Cardiac septum (tissue), 1 donor: ENCODE results near the gene SLC24A3. TPM values are rescaled to one million over a fixed set of nuclear protein-coding genes. Genes with fewer than 3 reads are reported as not detected.
"Not testable (repeated sequence)": the region's sequence is repeated elsewhere in the genome, so short reads cannot be mapped to it uniquely, and the experiment has no call there.

Source experiments
- DNase-seq: peaks from one replicate; pipeline ENCODE4 v3.0.0-alpha.2; 2020; ENCODE audit warnings: low spot score
- intact Hi-C: fragments of 100-400 bp; cut with DNase I; formaldehyde crosslinking; loops from one replicate; pipeline ENCODE4 v1.14.0; 2022
- total RNA-seq: library from RNA; stranded (reverse); fragmentation: NEBNext Ultra II Directional; extraction: Animal tissue kit (Norgen Biotek cat#: 25700); gene quantifications from one replicate; pipeline ENCODE4 v1.2.1, GENCODE V29; 2021
- donor health status: DM: no; HTN: no; CAD: no.

SLC24A3 gene
- total RNA-seq, 1 donor from 2014 or later, result 0.86 TPM

DNA sequence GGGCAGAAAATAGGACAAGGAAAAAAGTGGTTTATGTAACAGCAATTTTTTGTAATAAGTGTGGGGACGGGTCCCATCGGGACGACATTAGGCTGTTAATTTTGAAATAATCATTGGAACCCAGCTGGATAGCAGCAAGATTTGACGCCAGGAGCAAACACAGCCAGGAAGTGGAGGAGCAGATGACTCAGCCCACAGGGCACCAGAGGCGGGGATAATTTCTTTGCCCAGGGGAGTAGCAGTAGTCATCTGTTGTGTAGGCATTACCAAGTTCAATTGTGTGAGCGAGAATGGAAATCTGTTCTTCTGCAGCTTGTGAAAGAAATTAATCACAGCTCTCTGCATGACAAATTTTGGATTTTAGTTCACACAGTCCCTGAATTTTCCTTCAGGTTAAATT, 523.0 kb downstream of the SLC24A3 start:
- intact Hi-C loops, result loop anchor here (2.0 kb wide), 1 partner anchor 21 kb away; no protein-coding TSS in a partner anchor
- DNase-seq, result peak; percentile 83

DNA sequence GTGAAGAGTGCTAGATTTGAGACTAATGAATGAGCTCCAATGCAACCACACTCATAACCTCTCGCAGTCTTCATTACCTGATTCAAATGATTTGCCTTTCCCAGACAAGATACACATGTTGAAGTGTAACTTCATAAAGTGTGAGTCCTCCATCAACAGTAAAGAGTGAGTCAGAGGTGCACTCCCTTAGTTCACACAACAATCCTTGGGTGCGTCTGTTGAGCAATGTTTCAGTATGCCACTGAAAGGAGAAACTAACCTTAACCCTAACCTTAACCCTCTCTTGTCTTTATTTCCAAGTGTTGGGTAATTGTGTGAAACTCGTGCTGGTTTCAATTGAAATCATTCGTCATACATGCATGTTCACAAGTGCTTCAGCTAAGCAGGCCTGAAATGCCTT, 524.6 kb downstream of the SLC24A3 start:
- DNase-seq, result no peak
- intact Hi-C loops, result no loop called here

DNA sequence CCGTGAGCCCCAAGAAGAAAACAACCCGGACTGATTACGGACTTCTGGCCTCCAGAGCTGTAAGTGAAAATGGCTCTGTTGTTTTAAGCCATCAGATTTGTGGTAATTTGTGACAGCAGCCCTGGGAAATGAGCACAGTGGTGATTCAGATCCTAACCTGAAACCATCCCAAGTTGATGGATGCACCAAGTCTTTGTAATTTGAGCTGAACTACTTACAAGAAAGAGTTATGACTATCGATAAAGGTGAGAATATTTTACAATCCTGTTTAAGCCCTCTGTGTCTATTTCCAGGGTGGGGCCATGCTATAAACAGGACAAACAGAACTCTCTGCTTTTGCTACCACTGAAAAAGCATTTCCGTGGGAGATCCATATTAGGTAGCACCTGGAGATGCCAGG, 526.5 kb downstream of the SLC24A3 start:
- intact Hi-C loops, result no loop called here
- DNase-seq, result no peak

DNA sequence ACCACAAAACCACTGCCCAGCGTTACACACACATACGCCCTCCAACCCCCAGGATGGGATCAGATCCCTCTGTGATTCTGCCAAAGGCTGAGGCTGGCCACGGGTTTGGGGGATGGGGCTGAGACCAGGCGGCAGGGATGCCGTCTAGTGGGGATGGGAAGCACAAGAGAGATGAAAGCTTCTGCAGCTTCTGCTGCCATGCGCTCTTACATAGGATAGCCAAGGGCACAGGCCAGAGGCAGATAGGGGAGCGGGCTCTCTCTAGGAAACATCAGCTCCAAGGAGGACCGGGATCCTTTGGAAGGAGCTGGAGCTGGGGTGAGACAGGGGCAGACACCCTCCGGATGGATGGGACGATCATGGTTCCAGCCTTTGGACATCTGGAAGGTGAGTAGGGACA, 526.9 kb downstream of the SLC24A3 start:
- intact Hi-C loops, result no loop called here
- no peak for DNase-seq

DNA sequence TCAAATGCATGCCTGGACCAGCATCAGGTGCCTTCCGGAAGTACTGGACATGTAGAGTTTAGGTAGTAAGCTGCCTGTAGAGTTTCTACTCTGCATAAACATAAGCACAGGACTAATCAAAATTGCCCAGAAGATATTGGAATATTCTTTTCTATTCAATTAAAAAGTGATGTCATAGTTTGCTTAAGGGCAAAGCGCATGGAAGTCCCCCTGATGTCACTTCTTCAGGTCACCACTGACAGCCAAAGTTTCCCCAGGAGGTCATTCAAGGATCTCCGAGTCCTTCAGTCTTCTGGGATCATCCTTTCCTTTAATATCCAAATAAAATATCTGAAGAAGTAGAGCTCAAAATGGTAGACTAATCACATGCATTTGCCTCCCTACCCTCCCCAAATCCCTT, 528.1 kb downstream of the SLC24A3 start:
- intact Hi-C loops, result no loop called here
- no peak for DNase-seq

DNA sequence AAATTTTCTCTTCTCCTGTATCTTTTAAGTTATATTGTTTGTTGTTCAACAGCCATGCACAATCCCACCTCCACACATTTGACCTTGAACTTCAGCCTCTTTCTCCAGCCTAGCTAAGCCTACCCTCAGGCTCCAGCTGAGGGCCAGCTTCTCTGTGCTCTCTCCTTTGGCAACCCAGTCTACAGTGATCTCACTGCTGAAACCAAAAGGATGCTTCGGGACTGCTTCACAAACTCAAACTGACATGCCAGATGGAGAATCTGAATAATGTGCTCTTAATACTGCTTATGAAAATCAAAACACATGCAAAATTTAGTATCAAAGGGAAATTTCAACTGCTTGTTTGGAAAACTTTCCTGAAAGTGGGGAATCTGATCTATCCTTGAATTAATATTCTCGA, 529.5 kb downstream of the SLC24A3 start:
- intact Hi-C loops, result no loop called here
- DNase-seq, result no peak

DNA sequence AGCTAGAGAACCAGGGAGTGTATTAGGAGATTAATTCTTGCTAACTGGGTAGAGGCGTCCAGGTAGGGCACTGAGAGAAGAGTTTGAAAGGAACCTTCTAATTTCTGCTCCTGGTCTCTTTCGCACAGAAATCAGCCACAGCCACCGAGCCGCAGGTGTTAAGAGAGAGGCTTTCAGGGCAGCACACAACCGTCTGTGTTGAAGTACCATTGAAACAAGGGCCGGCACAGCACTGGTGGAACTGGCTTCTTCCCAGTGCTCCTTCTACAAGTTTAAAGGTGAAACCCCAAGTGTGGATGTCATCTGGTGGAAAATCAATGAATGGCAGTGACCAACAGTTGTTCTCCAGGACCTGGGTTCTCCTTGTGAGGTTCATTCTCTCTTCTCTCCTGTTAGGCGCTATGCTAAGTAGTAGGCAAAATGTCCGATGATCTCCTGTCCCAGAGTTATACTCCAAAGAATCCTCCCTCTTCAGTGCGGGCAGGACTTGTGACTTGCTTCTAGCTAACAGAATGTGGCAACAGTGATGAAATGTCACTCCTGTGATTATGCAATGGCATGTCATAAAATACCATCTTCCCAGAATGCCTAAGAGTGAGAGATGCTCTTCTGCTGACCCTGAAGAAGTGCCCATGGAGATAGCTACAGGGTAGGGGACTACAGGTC, 530.7 kb downstream of the SLC24A3 start:
- no peak for DNase-seq
- intact Hi-C loops, result no loop called here

DNA sequence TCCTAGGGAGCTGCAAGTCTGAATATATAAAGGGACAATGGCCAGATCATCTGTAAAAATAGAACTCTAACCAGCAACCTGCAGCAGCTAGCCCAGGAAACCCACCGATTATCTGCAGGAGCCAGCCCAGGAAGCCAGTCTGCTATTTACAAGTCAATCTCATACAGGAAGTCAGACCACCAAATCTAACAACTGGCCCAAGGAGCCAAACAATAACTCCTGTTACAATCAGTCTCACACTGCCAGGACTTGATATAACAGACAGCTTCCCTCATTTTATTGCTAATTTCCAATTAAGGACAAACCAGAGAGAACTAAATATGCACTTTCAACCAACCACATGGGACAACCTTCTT, 531.2 kb downstream of the SLC24A3 start:
- intact Hi-C loops, result no loop called here
- DNase-seq, result no peak

DNA sequence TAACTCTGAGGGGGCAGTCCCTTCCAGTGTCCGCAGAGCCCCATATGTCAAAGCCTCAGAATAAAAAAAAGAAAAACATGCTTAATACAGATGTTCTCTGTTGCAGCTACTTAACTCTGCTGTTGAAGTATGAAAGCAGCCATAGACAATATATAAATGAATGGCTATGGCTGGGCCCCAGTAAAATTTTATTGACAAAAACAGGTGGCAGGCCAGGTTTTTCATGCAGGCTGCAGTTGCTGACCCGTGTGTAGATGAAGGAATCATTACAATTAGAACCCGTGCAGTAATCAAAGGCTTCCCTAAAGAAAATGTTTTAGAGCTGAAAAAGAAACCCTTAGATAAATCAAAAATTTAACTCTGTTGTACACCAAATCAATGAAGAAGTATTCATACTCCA, 532.7 kb downstream of the SLC24A3 start:
- intact Hi-C loops, result no loop called here
- DNase-seq, result no peak

DNA sequence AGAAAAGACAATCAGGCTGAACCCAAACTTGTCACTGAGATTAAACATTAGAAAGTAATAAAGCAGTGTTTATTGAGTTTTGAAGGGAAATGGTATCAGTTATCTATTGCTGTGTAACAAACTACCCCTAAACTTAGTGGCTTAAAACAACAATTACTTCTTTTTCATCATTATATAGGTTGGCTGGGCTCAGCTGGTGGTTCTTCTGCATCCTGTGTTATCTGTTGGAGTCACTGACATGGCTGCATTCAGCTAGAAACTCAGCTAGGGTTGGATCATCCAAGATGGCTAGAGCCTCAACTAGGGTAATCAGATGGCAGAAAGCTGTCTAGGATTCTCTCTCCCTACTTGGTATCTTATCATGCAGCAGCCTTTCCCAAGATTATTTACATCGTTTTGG, 533.1 kb downstream of the SLC24A3 start:
- intact Hi-C loops, result no loop called here
- no peak for DNase-seq

DNA sequence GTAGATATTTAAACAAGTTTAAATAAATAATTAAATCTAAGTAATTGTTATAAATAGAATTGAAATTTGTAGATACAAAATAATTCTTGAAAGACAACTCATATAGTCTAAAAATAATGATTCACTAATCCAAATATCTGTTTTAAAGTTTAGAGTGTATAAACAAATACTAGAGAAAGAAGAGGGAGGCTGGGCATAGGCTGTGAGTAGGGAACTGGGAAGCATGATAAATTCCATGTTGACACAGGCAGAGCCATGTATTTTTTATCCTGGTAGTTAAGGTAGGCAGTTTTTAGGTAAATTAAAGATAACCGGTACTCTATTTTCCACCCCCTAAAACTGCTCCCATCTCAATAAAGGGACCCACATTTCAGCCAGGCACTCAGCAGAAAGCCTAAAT, 534.0 kb downstream of the SLC24A3 start:
- intact Hi-C loops, result no loop called here
- DNase-seq, result no peak

DNA sequence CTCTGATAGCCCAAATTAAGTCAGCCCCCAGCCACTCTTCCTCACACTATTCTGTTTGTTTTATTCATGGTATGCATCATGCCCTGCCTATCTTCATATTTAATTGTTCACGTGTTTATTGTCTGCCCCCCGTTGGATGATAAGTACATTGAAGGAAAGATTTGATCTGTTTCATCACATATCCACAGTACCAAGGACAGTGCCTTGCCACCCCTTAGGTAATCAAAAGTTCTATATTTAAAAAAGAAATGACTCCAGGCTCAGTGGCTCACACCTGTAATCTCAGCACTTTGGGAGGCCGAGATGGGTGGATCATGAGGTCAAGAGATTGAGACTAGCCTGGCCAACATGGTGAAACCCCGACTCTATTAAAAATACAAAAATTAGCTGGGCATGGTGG, 535.5 kb downstream of the SLC24A3 start:
- no peak for DNase-seq
- intact Hi-C loops, result no loop called here

DNA sequence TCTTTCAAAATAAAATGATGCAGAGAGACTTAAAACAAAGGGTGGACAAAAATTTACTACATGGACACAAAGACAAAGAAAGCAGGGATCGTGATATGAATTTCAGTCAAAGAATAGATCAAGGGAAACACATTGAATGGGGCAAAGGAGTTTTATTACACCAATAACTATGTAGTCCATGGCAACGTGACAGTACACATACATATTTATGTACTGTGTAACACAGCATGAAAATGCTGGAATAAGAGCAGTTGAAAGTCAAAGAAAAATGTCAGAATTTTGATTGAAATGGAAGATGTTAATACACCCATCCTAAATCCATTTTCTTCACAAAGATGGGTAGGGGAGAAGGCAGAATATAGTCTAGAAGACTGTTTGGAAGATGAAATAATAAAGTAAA, 536.2 kb downstream of the SLC24A3 start:
- no peak for DNase-seq
- intact Hi-C loops, result no loop called here

DNA sequence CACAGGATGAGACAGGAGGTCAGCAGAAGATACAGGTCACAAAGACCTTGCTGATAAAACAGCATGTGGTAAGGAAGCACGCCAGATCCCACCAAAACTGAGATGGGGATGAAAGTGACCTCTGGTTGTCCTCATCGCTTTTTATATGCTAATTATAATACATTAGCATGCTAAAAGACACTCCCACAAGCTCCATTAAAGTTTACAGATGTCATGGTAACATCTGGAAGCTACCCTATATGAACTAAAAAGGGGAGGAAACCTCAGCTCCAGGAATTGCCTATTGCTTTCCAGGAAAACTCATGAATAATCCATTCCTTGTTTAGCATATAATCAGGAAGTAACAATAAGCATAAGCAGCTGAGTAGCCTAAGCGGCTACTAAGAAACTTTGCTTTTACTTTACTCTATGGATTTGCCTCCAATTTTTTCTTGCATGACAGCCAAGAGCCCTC, 537.2 kb downstream of the SLC24A3 start:
- intact Hi-C loops, result no loop called here
- DNase-seq, result no peak

DNA sequence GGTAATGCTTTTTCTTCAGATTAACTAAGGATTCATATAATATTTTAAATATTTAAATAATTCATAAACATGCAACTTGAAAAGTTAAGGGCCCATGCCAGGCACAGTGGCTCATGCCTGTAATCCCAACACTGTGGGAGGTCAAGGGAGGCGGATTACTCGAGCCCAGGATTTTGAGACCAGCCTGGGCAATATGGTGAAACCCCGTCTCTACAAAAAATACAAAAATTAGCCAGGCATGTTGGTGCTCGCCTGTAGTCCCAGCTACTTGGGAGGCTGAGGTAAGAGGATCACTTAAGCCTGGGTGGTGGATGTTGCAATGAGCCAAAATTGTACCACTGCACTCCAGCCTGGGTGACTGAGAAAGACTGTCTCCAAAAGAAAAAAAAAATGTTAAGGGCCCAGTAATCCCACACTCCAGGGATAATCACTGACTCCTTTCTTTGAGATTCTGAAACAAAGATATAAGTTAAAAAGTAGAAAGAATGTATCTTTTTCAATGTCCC, 537.7 kb downstream of the SLC24A3 start:
- intact Hi-C loops, result no loop called here
- DNase-seq, result no peak

DNA sequence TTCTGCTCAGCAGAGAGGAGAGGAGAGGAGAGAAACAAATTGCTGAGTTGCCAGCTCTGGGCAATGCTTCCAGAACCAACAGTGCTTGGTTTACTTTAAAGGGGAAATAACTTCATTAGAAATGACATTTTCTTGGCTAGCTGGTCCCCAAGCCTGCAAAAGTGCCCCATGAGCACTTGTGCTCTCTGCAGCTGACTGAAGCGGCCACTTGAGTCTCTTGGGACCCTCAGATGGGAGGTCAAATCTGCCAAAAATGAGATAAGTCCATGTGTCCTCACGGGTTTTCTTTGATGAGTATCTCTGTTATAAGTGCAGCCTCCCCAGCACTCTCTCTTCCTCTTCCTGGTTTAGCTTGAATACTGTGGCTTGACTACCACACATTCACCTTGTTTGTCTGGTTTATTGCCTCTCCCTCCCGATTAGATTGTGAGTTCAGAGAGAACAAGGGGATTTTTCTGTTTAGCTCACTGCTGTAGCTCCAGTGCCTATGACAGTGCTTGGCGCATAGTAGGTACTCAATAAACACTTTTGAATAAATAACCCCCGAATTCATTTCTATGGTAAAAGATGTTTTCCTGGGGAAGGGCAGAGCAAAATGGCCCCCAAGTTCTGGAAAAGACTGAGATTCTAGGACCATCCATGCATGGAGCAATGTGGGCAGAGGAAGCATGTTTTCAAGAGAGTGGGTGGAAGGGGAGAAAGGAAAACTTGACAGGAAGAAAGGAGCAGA, 538.6 kb downstream of the SLC24A3 start:
- DNase-seq, result no peak
- intact Hi-C loops, result no loop called here

DNA sequence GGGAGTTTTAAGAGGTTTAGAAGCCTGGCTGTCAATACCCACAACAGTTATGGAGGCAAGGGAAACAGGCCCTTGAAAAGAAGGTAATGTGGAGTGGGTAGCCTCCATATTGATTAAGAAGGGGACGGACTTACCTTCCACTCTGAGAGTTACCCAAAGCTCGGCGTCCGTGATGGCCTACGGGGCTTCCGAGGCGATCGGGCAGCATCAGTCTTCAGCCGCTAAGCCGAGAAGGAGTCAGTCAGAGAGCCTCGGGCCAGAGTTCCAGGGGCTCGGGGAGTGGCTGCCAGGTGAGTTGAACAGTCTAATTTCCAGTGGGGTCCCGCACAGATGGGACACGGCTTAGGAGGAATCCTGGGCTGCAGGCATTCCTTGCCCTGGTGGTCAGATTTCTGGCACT, 541.8 kb downstream of the SLC24A3 start:
- intact Hi-C loops, DNase-seq: not testable (repeated sequence)

DNA sequence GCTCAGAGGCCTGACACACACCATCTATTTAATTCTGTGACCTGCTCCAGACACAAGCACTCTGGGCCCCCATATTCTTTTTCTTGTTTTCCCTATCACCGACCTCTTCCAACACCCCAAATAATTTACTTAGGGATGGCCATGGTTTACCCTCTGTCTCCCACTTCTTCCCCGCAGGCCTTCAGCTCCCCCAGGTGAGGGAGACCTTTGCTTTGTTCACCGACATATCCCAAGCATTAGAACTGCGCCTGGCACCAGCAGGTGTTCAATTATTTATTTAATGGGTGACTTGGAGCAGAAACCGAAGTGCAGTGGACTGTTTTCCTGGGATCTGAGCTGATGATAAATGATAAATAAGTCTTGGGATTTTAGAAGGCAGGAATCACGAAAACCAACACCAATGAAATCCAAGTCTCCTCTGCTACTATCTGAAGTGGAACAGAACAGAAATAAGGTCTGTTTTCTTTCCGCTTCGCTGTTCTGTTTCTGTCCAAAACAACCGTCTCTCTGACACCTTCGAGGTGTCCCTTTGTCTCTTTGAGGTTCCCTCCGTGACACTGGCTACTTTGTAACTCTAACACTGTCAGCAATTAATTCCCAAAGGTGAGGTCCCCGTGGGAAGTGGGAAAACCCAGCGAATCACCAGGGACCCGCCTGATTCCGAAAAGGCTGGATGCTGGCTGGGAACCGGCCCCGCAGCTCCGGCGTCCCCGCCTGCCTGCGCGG, 544.5 kb downstream of the SLC24A3 start:
- intact Hi-C loops, result loop anchor here (2.0 to 5.0 kb wide), 2 partner anchors 22 to 65 kb away; no protein-coding TSS in a partner anchor
- DNase-seq, result no peak

DNA sequence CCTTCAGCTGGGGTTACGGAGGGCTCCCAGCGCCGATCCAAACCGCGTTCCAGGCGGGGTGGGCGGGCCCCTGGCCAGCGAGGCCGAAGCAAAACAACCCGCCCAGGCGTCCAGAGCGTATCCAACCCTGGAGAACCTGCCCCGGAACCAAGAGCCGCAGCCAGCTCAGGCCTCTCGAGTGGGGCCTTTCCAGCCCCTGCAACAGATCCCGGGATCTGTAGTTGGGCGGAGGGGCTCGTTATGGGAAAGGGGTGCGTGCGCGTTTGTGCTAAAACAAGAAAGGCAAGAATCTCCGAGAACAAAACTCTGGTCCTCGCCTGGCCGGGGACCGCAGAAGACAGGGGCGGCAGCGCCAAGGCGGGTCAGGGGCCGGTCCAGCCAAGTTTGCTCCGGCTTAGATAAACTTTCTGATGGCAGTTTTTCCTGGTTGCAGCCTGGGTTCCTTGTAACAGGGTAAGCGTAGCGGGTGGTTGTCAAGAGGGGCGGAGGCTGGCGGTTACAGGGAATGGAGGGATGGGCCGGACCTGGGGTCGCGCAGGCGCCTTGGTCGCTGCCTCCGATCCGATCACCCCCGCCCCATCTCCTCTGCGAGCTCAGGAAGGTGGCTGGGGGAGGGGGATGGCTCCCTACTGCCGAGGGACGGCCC, 545.2 kb downstream of the SLC24A3 start:
- DNase-seq, result peak; percentile 94
- intact Hi-C loops, result loop anchor here (2.0 to 5.0 kb wide), 5 partner anchors 23 to 217 kb away; no protein-coding TSS in a partner anchor

DNA sequence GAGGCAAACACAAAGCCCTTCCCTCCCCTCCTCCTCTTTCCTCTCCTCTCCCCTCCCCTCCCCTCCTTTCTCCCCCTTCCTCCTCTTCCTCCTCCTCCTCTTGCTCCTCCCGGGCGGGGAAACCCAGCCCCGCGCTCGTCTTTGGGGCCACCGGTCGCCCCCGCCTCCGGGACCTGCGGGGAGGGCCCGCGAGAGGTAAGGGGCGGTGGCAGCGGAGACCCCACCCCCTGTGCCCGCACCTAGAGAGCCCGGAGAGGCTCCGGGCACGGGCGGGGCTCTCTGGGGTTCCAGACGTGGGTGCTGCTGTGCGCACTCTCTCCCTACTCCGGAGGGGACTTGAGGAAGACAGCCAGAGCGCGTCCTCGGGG, 545.7 kb downstream of the SLC24A3 start, which contains the start of gene RIN2:
TSS of gene RIN2 (plus strand) at position 126 of the 368 bp plus-strand sequence. CDS start 131,344 bp downstream, outside the sequence.
- peak; percentile 80 for DNase-seq
- intact Hi-C loops, result loop anchor here (2.0 to 5.0 kb wide), 4 partner anchors 27 to 217 kb away; no protein-coding TSS in a partner anchor
